ENCODE results near the gene SLC25A26.

The SLC25A26 gene

DNA sequence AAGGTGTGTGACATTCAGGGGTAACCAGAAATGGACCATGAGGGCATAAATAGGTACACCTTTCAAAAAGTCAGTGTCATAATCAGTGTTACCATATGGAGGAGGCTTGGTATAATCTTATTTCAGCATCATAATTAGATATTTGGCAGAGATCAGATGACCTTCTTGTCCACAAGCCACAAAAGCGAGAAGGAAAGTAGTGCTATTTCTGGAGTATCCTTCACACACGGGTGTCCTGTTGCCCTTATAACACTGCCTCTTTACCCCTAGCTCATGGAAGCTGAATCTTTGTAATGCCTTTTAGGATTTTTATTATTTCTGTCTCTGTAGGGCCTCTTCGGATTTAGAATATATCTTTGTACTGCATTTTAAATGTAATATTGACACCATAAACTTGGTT lies 147.2 kb downstream of the SLC25A26 start:
- no peak for DNase-seq (ENCODE audit: low read depth in 1 of 2, low spot score in 1 of 2)

DNA sequence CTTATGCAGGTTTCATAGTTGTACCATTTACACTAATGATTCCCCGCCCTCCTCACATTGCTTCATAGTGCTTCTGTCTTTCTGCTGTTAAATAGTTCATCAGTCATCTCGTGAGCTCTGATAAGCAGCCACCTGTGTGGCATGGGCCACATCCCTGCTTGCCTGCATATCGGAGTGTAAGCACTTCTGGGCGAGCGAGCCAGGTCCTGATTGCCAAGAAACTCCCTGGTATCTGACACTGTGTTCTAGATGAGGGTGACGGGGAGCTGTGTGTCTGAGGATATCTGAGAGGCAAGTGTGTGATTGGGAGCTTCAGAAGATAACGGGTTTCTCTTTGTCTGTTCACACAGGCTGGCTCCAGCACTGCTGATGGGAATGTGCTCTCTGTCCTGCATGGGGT lies 149.4 kb downstream of the SLC25A26 start:
- DNase-seq (ENCODE audit: low read depth in 1 of 2, low spot score in 1 of 2), result no peak

DNA sequence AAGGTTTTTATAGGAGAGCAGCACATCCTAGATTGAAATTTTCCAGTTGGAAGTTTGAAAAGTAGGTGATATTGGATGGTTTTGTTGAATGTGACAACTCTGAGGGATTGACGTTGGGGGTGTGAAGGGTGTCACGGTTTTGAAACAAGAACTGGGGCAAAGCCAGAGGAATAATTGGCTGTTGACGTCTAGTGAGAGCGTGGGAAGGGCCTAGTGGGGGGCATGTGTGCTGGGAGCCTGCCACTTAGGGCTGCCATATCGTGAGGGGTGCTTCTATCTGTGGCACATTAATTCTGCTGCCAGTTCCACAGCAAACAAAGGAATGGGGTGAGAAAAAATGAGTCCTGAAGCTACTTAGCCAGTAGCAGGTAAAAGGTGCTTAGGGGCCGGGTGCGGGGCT lies 150.6 kb downstream of the SLC25A26 start:
- DNase-seq (ENCODE audit: low read depth in 1 of 2, low spot score in 1 of 2), result no peak

DNA sequence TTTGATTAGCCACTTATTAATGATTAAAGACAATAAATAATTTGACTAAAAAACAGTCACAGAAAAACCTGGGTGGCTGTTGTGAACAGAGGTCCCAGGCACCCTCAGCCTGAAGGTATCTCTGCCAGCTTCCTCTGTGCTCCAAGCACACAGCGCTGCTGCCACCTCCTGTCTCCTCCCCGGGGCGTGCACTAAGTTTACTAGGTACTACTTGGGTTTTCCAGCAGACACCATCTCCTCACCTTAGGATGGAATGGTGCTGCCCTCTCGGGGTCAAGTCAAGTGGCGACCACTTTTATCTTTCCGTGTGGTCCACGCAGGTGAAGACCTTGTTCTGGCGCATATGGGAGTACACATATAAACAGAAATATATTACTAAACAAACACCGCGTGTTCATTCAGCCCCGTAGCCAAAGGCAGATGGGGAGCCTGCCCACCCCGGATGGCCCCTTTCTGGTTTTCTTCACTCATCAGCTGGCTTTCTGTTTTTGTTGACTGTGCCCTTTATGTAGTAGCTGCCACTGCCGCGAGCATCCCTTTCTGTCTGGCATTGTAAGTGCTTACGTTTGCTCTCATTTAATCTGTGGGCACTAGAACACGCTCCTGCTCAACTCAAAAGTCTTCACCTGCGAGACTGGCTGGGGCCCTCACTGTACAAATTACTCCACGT lies 152.0 kb downstream of the SLC25A26 start:
- DNase-seq (ENCODE audit: low read depth in 1 of 2, low spot score in 1 of 2), result no peak

DNA sequence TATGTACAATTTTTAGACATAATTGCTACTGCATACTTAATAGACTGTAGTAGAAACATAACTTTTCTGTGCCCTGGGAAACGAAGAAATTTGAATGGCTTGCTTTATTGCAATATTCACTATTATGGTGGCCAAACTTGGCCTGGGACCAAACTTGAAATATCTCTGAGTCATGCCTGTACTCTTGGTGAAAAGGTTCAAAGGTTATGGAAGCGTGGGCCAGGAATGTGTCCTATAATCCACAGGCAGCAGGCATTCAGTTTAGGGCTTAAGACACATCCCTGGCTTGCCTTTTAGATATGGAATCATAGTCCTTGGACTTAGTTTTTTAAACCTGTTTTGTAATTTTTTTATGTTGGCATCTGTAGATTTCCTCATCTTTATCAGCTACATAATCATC lies 155.8 kb downstream of the SLC25A26 start:
- no peak for DNase-seq (ENCODE audit: low read depth in 1 of 2, low spot score in 1 of 2)

DNA sequence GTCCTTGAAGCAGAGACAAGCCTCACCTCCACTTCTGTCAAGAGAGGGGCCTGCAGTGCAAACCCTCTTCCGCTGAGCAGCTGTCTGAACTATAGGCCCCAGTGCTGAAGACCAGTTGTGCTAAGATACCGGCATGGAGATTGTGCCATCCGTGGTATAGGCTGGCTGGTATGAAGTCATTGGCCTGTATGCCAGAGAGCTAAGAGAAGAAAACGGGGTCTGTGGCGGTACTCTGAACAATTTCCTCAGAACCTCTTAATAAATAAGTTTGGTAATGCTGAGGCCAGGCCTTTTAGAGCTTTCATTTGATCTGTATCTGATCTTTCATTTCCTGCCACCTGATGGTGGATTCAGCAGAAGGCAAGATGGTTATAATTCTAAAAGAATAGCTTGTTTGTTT lies 157.0 kb downstream of the SLC25A26 start:
- DNase-seq (ENCODE audit: low read depth in 1 of 2, low spot score in 1 of 2), result no peak

DNA sequence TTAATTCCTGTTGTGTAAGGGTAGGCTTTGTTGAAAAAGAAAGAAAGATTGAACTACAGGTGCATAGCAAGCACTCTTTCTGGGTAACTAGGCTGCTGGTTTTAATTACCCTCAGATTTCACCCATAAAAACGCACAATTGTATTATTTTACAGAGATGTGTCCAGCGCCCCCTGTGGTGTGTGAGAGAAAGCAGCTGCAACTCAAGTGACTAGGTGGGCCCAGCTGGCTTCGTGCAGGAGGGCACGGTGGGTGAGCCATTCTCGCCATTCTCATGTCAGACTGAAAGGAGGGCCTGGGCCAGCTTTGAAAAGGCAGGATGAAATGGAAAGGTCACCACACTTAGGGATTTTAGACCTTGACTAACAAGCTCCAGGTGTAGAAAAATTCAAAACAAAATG lies 157.5 kb downstream of the SLC25A26 start:
- peak in 1 of 2 donors; percentile 22 for DNase-seq (ENCODE audit: low read depth in 1 of 2, low spot score in 1 of 2)

DNA sequence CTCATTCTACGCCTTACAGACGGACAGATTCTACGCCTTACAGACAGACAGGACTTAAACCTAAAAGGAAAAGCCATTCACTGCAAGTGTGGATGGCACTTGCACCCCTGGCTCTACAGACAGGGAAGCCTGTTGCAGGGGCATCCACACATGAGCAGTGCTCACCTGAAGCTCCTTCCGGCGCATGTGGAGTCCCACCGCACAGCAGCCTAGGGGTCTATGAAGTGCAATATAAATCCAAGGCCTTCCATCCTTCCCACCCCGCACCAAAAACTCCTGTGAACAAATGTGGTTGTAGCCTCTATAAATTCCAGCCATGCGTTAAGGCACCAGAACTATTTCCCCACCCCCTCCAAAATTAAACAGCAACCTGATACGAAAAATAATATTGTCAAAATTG lies 158.8 kb downstream of the SLC25A26 start:
- DNase-seq (ENCODE audit: low read depth in 1 of 2, low spot score in 1 of 2), result no peak

DNA sequence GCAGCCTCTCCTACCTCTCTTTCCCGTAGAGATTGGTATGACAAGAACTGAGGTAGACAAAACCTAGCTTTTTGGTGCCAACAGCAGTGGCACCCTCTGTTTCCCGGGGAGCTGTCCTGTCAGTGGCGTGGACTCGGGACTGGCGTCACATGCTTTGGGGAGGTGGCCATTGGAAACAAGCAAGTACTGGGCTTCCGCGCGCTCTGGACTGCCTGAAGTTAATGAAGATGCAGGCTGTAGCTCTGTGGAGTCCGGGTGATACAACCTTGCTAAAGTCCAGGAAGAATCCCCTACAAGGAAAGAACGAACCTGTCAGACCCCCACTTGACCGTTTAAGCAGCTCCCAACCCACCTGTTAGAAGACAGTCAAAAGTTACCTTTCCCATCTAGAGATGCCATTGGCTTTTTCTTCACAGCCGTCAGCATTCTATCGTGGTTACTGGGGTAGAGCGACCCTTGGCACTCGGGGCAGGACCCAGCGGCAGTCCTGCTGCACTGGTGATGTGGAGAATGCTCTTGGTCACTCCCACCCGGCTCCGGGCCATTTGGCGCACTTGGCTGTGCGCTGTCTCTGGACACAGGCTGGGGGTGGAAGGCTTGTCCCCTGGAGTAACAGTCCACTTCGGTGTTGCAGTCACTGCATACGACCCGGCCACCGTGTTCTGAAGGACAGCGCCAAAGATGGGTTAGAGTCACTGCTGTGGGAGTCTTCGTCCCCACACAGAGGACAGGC lies 159.6 kb downstream of the SLC25A26 start:
- DNase-seq (ENCODE audit: low read depth in 1 of 2, low spot score in 1 of 2), result no peak

DNA sequence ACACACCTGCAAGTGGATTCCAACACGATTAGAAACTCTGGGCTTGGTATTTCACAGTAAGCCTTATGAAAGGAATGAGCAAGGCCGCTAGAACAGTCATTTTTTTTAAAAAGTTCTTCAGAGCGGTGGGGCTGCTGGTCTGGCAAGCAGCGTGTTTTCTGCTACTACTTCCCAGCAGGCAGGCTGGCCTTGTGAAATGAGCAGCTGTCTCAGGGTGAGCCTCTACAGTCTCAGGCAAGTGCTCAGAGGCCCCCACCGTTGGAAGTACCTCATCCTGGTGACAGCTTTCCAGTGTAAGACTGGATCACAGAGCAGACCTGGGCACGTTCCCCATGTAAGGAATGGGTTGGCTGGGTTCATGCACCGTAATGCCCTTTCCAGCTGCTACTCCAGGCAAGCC lies 160.8 kb downstream of the SLC25A26 start:
- DNase-seq (ENCODE audit: low read depth in 1 of 2, low spot score in 1 of 2), result no peak

DNA sequence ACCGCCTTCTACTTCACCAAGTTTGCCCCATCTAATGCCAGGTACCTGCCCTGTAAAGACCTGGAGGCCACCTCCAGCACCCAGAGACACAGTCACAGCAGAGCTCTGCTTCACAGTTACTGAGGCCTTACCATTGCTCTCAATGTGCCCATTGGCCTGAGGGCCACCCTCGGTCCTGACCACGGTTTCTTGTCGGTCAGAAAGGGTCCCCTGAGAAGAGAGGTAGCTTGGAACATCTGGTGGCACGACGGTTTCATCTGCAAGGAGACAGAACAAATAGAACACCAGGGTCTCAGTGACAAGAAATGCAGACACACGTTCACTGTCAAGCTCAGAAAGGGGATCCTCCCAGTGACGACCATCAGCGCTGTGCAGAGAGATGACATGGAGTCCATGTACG lies 161.3 kb downstream of the SLC25A26 start:
- no peak for DNase-seq (ENCODE audit: low read depth in 1 of 2, low spot score in 1 of 2)

DNA sequence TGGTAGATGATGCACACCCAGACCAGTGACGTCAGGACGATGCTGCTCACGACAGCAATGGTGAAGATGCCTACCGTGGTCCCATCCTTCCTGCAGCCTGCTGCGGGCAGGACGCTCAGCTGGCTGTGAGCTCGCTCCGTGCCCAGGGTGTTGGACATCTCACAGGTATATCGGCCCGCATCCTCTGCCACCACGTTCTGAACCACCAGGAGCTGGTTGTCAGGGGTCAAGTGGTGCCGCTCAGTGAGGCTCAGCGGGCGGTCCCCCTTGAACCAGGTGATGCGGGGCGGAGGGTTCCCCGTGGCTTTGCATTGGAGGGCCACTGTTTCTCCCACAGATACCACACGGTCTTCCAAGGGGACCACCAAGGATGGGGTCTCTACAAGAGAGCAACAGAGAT lies 162.2 kb downstream of the SLC25A26 start:
- DNase-seq (ENCODE audit: low read depth in 1 of 2, low spot score in 1 of 2), result no peak

DNA sequence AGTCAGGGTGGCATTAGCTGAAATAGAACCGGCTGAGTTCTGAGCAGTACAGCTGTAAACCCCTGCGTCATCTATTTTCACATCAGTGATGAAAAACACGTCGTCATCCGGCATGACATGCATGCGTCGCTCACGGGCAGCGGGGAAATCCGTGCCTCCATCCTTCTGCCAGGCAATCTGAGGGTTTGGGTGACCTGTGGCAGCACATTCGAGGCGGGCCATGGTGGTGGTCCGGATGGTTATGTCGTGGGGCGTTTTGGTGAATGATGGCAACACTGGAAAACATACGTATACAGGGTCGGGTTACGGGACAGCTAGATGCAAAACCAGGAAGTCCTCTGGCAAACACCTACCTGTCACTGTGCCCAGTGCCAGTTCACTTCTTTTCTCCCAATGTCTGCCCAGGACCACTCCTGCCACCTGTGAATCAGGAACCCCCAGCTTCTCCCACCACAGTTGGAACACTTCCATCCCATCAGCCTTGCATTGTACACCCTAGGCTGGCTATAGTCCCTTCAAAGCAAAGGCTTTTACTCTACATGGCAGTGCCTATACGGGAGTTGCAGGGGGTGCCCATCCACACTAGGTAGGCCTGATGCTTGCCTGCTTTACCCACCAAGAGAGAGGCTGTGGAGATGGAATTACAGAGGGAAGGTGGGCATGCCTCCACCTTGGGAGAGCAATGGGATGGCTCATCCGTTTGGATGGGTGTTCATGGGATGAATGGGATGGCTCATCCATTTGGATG lies 163.4 kb downstream of the SLC25A26 start:
- no peak for DNase-seq (ENCODE audit: low read depth in 1 of 2, low spot score in 1 of 2)

DNA sequence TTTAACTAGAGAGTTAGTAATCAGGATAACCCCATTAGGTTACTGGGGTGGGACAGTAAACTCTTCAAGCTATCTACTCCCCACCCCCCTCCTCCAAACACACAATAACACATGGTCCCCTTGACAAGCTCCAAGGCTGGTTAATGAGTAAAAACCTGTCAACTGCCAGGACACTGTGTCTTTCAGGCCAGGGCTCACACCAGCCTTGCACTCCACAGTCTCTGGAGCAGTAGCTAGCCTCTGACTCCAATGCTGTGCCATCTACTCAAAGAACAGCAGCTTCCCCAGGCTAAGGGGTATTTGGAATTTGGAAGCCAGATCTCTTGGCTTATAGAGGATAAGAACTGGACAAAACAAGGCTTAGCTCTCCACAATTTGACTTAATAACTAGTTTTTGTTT lies 164.3 kb downstream of the SLC25A26 start:
- DNase-seq (ENCODE audit: low read depth in 1 of 2, low spot score in 1 of 2), result no peak

DNA sequence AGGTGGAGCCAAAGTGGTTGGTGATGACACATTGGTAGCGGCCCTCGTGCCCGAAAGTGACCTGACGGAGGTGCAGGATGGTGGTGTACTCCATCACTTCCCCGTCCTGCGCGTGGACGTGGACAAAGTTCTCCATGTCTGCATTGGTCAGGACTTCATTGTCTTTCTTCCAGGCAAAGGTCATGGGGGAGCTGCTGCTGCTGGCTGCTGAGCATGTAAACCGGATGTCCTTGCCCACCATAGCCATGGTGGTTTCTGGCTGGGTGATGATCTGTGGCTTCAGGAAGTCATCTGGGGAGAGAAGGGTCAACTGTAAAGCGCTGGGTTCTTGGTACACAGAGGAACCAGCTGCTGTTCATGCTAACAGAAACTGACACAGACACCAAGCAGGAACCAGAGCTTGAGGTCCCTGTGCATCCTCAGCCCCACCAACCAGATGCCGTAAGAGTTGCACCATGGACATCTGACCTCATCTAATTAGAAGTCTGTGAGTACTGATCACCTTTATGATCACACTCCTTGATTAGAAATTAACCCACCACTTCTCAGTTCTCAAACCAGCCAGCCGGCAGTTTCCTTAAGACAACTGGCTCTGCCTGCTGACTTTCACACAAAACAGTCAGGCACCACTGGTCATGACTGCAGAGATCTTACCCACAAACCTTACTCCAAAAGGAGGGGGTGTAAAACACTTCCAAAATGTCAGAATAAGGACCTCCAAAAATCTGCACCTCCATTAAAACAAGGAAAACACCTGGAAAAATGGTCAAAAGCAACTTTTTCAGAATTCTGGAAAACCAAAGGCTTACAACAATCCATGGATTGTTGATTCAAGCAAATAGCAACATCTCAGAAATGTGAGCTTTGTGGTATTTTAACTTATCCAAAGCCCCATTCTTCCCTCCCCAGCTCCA lies 165.5 kb downstream of the SLC25A26 start:
- no peak for DNase-seq (ENCODE audit: low read depth in 1 of 2, low spot score in 1 of 2)

DNA sequence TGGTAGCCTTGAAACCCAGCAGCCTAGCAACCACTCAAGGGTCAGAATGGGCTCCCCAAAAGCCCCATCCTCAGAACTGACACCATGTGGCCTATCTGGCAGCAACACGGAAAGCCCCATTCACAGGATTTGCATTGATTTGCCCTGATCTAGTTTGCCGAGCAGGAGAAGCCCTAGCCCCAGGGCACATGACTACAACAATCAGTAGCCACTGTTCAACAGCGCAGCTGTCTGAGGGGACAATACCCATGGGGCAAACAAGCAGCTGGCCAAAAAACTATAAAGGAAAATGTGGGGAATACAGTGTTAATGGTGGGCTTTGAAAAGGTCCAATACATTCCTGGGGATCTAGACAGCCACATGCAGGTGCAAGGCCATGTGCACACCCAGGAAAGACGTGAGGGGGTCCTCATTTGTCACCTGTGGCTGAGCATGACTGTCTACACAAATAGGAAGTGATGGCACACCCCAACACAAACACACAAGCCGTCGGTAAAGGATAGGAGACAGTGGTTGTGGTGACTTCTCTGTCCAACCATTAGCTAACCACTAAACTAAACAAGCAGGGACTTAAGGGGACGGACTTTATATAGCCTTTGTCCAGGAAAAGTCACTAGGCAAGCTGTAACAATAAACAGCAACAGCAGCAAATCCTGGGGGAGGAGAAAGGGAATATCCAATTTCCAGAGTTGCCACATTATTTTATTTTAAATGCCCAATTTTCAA lies 166.3 kb downstream of the SLC25A26 start:
- DNase-seq (ENCODE audit: low read depth in 1 of 2, low spot score in 1 of 2), result no peak

DNA sequence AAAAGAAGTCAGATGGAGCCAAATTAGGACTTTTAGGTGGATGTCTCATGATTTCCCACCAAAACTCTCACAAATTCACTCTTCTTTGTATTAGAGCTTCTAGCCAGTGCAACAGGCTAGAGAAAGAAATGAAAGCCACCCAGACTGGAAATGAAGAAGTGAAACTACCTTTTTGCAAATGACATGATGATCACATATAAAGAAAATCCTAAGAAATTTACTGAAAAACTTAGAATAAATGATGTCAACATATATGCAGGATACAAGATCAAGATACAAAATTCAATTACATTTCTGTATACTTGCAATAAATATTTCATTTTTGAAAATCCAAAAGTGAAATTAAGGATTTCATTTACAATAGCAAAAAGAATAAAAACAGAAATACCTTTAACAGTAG lies 169.2 kb downstream of the SLC25A26 start:
- DNase-seq (ENCODE audit: low read depth in 1 of 2, low spot score in 1 of 2), result no peak

DNA sequence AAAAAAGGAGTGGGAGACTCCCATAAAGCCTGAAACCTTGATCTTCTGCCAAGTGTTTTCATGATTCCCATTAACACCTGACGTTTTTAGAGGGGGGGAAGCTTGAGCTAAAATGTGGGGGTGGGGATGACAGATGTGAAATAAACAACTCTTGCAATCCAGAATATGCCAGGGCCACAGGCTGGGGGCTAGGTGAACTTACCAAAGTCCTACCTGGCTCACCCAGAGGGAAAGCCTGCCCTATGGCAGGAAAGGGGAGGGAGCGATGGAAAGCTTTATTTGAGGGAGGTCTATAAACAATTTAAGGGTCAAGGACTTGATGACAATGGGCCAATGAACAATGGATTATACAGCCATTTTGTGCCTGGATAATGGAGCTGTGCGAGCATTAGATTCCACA lies 171.7 kb downstream of the SLC25A26 start:
- no peak for DNase-seq (ENCODE audit: low read depth in 1 of 2, low spot score in 1 of 2)

DNA sequence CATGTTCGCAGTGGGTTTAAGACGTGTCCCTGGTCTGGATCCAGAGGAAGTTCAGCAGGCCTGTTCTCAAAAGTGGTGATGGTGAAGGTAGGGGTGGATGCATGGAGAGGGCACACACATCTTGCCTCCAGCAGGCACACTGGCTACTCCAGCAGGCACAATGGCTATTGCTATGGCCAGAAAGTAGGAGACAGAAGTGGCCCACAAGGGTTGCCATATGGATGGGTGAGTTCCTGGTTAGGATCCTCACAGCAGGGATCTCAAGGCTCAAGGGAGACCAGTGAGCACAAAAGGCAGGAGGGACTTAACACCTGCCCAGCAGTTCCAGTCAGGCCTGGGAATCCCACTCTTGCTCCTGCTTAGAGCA lies 172.1 kb downstream of the SLC25A26 start:
- no peak for DNase-seq (ENCODE audit: low read depth in 1 of 2, low spot score in 1 of 2)

DNA sequence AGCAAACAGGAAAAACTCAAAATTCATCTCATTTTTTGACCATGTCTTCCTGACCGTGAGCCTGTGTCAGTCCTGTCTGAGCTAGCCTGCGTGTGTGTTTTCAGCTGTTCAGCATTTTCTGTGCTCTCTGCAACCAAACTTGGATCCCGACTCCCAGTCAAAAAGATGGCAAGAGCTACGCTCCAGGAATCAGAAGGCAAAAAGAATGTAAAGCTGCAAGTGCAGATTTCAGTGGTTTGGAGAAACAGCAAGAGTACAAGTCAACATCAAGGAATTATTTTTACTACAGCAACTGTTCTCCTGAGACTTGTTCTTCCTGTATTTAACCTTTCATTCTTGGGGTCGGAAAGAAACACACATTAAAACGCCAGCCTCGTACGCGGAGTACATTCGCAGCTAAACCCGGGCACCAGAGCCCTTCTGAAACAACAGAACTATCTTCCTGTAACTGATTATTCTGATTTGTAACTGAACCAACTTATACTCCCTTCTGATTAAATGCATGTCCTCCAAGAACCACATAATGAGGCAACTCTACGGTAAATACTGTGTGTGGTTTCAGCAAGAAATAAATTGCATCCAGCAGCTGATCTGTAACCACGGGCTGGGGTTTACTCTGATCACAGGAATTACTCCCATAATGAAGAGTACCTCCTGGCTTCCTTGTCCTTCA lies 172.7 kb downstream of the SLC25A26 start:
- DNase-seq (ENCODE audit: low read depth in 1 of 2, low spot score in 1 of 2), result no peak
